Stimulated activated naive CD8-positive, alpha-beta T cell treated with anti-CD3 and anti-CD28 coated beads, Interleukin-15, Interleukin-2, amounts not matched to agents 100 U/mL and 50 U/mL, for 24 hours (primary cell): ENCODE measurements around the gene CCDC106.

Experiments
- ATAC-seq: fragments of 150-1000 bp; cut with Tn5 transposase; one replicate; pipeline ENCODE4 v1.10.0; 2021
- DNase-seq: peaks from one replicate; pipeline ENCODE4 v3.0.0; 2021

Gene CCDC106

GRCh38 chr19:55614711-55615542, 33.1 kb upstream of the CCDC106 start:
- DNase-seq (no peak), ATAC-seq (no peak)

GRCh38 chr19:55615543-55616394, 32.2 kb upstream of the CCDC106 start:
- DNase-seq, result no peak
- no peak for ATAC-seq

- DNase-seq (no peak), ATAC-seq (no peak)
These were observed 31.6 kb upstream of the CCDC106 start for GRCh38 chr19:55616395-55616875.

- no peak for ATAC-seq
- no peak for DNase-seq
These were observed 30.6 kb upstream of the CCDC106 start for GRCh38 chr19:55617426-55617825.

- ATAC-seq (no peak), DNase-seq (no peak)
These were observed 29.6 kb upstream of the CCDC106 start for GRCh38 chr19:55618426-55618825.

- ATAC-seq, result no peak
- DNase-seq, result no peak
These were observed 28.7 kb upstream of the CCDC106 start for GRCh38 chr19:55619286-55619685.

- peak; percentile 13 for ATAC-seq
- peak; percentile 52 for DNase-seq
These were observed 27.4 kb upstream of the CCDC106 start for GRCh38 chr19:55620410-55621204.

GRCh38 chr19:55621205-55621672, 26.8 kb upstream of the CCDC106 start:
- ATAC-seq, result no peak
- no peak for DNase-seq

GRCh38 chr19:55621673-55622231, 26.3 kb upstream of the CCDC106 start:
- DNase-seq, result no peak
- no peak for ATAC-seq

GRCh38 chr19:55622242-55622969, 25.6 kb upstream of the CCDC106 start:
- no peak for ATAC-seq
- DNase-seq, result no peak

- no peak for ATAC-seq
- no peak for DNase-seq
These were observed 24.9 kb upstream of the CCDC106 start for GRCh38 chr19:55623130-55623529.

GRCh38 chr19:55623561-55623960, 24.5 kb upstream of the CCDC106 start:
- DNase-seq (no peak), ATAC-seq (no peak)

GRCh38 chr19:55624109-55625003, 23.7 kb upstream of the CCDC106 start, which contains the start of gene ZNF784:
Gene ZNF784, minus strand, starts transcription at chr19:55624566. Its CDS starts 5 bp downstream, at chr19:55624561.
- peak; percentile 67 for ATAC-seq
- DNase-seq, result peak; percentile 97

- DNase-seq, result no peak
- no peak for ATAC-seq
These were observed 23.0 kb upstream of the CCDC106 start for GRCh38 chr19:55625004-55625326.

- peak; percentile 60 for ATAC-seq
These were observed 21.7 kb upstream of the CCDC106 start for GRCh38 chr19:55626350-55626749.

GRCh38 chr19:55632463-55632834, 15.6 kb upstream of the CCDC106 start:
- ATAC-seq (peak; percentile 58), DNase-seq (peak; percentile 92)

More at GRCh38 chr19:55626350-55626749, 21.7 kb upstream of the CCDC106 start:
- no peak for DNase-seq

GRCh38 chr19:55633861-55634260, 14.2 kb upstream of the CCDC106 start:
- DNase-seq (no peak), ATAC-seq (no peak)

GRCh38 chr19:55635334-55635717, 12.7 kb upstream of the CCDC106 start:
- DNase-seq, result no peak
- no peak for ATAC-seq

- no peak for ATAC-seq
- no peak for DNase-seq
These were observed 12.1 kb upstream of the CCDC106 start for GRCh38 chr19:55635856-55636440.

- no peak for ATAC-seq
These were observed 11.3 kb upstream of the CCDC106 start for GRCh38 chr19:55636723-55637122.

More at GRCh38 chr19:55636723-55637122, 11.3 kb upstream of the CCDC106 start:
- DNase-seq, result no peak
